Measurements from ENCODE around the gene LIPC. TPM values are rescaled to one million over a fixed set of nuclear protein-coding genes. Genes with fewer than 3 reads are reported as not detected.
A peak's percentile ranks its signal among the peaks of the same experiment; 100 is the strongest.

LIPC gene
- total RNA-seq, 6 experiments from 2014 or later, result 31.1 to 213 (median 86.1) TPM

DNA sequence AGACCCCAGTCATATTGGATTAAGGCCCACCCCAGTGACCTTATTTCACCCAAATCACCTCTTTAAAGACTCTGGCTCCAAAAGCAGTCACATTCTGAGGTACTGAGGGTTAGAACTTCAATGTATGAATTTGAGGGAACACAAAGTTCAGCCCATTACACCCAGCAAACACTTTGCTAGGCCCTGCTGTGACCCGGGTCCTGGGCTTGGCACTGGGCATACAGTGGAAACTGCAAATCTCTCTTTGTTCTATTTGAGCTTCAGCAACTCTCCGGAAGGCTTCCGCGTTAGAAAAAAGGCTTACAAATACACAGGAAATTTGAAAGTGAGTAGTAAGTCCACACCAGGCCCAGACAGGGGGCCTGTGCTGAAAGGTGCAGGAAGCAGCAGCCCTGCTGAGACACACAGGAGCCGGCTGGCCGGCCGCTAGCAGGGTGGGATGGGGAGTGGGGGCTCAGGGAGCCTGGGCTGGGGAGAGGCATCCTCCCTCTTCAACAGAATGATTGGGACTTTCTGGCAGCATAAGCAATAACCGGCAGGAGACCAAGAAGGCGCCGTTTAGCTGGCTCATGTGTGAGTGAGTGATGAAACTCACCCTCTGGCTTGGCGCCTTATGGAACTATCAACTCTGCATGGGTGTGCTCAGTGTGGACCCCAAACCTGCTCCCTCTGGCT is 13.0 kb downstream of the LIPC start:
- ATAC-seq, result peak; percentile 22 to 48 (median 34)
- intact Hi-C loops (cut with DNase I), result loop anchor here in 1 of 2 donors (5.0 kb wide), 1 partner anchor 112 kb away; no protein-coding TSS in a partner anchor
- peaks cover 0 to 73% (median 37%) of the 10 kb centered on the region in 4 donors for H3K4me1 ChIP-seq
- H3K27me3 ChIP-seq, result no peaks in the 10 kb centered on the region
- no peak for TF ChIP-seq POLR2A (IDR thresholded peaks at IDR 0.05)
- TF ChIP-seq, protein P1, sequence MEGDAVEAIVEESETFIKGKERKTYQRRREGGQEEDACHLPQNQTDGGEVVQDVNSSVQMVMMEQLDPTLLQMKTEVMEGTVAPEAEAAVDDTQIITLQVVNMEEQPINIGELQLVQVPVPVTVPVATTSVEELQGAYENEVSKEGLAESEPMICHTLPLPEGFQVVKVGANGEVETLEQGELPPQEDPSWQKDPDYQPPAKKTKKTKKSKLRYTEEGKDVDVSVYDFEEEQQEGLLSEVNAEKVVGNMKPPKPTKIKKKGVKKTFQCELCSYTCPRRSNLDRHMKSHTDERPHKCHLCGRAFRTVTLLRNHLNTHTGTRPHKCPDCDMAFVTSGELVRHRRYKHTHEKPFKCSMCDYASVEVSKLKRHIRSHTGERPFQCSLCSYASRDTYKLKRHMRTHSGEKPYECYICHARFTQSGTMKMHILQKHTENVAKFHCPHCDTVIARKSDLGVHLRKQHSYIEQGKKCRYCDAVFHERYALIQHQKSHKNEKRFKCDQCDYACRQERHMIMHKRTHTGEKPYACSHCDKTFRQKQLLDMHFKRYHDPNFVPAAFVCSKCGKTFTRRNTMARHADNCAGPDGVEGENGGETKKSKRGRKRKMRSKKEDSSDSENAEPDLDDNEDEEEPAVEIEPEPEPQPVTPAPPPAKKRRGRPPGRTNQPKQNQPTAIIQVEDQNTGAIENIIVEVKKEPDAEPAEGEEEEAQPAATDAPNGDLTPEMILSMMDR (IDR thresholded peaks at IDR 0.05), result no peak
- no peaks in the 10 kb centered on the region for H3K9me3 ChIP-seq
- WGBS (ENCODE audit: insufficient coverage, low coverage, low lambda C conversion rate, missing lambda C conversion rate), result 12% methylated on average over 4 of the region's 11 CpGs
- peak overlapping the region; percentile 63 to 94 (median 63) for H3K27ac ChIP-seq
- no peak overlapping the region for H3K4me3 ChIP-seq
- DNase-seq, result peak in 2 of 3 donors; percentile 63 to 67
- no peaks in the 10 kb centered on the region for H3K36me3 ChIP-seq

DNA sequence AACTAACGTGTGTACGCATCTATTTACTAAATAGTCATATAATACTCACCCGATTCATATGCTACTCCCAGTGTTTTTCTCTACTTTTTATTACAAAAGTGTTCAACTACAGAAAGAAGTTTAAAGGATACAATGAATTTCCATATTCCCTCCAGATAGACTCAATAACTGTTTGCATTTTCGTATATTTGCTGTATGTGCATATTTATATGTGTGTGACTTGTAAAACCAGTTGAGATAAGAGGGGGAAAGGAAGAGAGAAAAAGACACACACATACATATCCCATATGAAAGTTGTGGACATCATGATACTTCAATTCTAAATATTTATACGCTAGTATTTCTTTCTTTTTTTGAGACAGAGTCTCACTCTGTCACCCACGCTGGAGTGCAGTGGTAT is 14.1 kb downstream of the LIPC start:
- no peak for ATAC-seq
- Histone ChIP-seq H3K9me3 (no peaks in the 10 kb centered on the region), H3K27ac (peak overlapping the region in 1 of 3 donors; percentile 63), H3K36me3 (no peaks in the 10 kb centered on the region), H3K4me1 (peaks cover 0 to 62% (median 28%) of the 10 kb centered on the region in 4 donors), H3K4me3 (no peak overlapping the region), H3K27me3 (no peaks in the 10 kb centered on the region)
- WGBS (ENCODE audit: insufficient coverage, low coverage, low lambda C conversion rate, missing lambda C conversion rate), result 89% methylated on average over 5 of the region's 6 CpGs
- no peak for TF ChIP-seq POLR2A (IDR thresholded peaks at IDR 0.05)
- DNase-seq, result no peak
- intact Hi-C loops (cut with DNase I), result no loop called here

DNA sequence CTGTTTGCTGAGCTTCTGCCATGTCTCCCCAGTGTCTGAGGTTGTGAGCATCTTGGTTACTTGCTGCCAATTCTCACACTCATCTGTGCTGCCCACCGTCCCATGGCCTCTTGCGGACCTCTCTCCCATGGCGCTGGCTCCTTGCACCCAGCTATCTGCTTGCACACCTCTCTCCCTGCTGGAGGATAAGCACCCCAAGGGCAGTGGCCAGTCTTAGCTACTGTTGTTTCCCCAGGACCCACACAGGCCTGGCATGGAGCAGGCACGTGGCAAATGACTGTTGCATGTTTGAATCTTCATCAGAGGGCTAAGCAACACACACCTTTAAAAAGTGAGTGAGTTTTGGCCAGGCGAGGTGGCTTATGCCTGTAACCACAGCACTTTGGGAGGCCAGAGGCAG is 14.7 kb downstream of the LIPC start:
- ATAC-seq (no peak), DNase-seq (no peak)
- intact Hi-C loops (cut with DNase I), result no loop called here
- Histone ChIP-seq H3K4me1 (peaks cover 0 to 56% (median 24%) of the 10 kb centered on the region in 4 donors), H3K36me3 (peaks cover 0 to 3% (median 0%) of the 10 kb centered on the region in 4 donors), H3K9me3 (no peaks in the 10 kb centered on the region), H3K4me3 (no peak overlapping the region), H3K27me3 (no peaks in the 10 kb centered on the region), H3K27ac (no peak overlapping the region)
- TF ChIP-seq, protein P1 (IDR thresholded peaks at IDR 0.05), result no peak
- TF ChIP-seq POLR2A (IDR thresholded peaks at IDR 0.05), result no peak
- WGBS (ENCODE audit: insufficient coverage, low coverage, low lambda C conversion rate, missing lambda C conversion rate), result 96% methylated on average over 4 of the region's 5 CpGs

- 56% methylated on average over 8 of the region's 10 CpGs for WGBS (ENCODE audit: insufficient coverage, low coverage, low lambda C conversion rate, missing lambda C conversion rate)
- no peak overlapping the region for H3K4me3 ChIP-seq
- DNase-seq (no peak), ATAC-seq (peak; percentile 12 to 52 (median 33))
- intact Hi-C loops (cut with DNase I), result no loop called here
- peak overlapping the region in 1 of 3 donors; percentile 65 for H3K27ac ChIP-seq
- peaks cover 0 to 5% (median 0%) of the 10 kb centered on the region in 4 donors for H3K36me3 ChIP-seq
- H3K4me1 ChIP-seq, result peaks cover 0 to 47% (median 20%) of the 10 kb centered on the region in 4 donors
- no peaks in the 10 kb centered on the region for H3K9me3 ChIP-seq
- no peaks in the 10 kb centered on the region for H3K27me3 ChIP-seq
- no peak for TF ChIP-seq POLR2A (IDR thresholded peaks at IDR 0.05)
- TF ChIP-seq, protein P1 (IDR thresholded peaks at IDR 0.05), result no peak
These were observed 15.7 kb downstream of the LIPC start for GRCh38 chr15:58447271-58448010.

GRCh38 chr15:58448331-58448730 is 16.5 kb downstream of the LIPC start:
- Histone ChIP-seq H3K9me3 (no peaks in the 10 kb centered on the region), H3K4me1 (peaks cover 0 to 38% (median 15%) of the 10 kb centered on the region in 4 donors), H3K27me3 (no peaks in the 10 kb centered on the region), H3K36me3 (peaks cover 0 to 5% (median 0%) of the 10 kb centered on the region in 4 donors), H3K27ac (peak overlapping the region in 1 of 3 donors; percentile 65), H3K4me3 (no peak overlapping the region)
- WGBS (ENCODE audit: insufficient coverage, low coverage, low lambda C conversion rate, missing lambda C conversion rate), result 69% methylated on average over 2 of the region's 5 CpGs
- intact Hi-C loops (cut with DNase I), result no loop called here
- DNase-seq (no peak), ATAC-seq (peak in 2 of 4 donors; percentile 27 to 37)
- TF ChIP-seq, protein P1 (IDR thresholded peaks at IDR 0.05), result no peak
- no peak for TF ChIP-seq POLR2A (IDR thresholded peaks at IDR 0.05)
